ENCODE data around the gene ARHGAP44. TPM values are rescaled to one million over a fixed set of nuclear protein-coding genes. Genes with fewer than 3 reads are reported as not detected.

Gene ARHGAP44
- polyA plus RNA-seq, 4 donors, result 7.1 to 9.0 (median 7.5) TPM

- DNase-seq (ENCODE audit: low read depth in 4 of 4, low spot score in 3 of 4), result no peak
Measured at GRCh38 chr17:12883472-12883871, 94.2 kb downstream of the ARHGAP44 start.

- no peak for DNase-seq (ENCODE audit: low read depth in 4 of 4, low spot score in 3 of 4)
Measured at GRCh38 chr17:12887088-12887487, 97.8 kb downstream of the ARHGAP44 start.

- DNase-seq (ENCODE audit: low read depth in 4 of 4, low spot score in 3 of 4), result no peak
Measured at GRCh38 chr17:12896180-12896785, 107.0 kb downstream of the ARHGAP44 start.

- no peak for DNase-seq (ENCODE audit: low read depth in 4 of 4, low spot score in 3 of 4)
Measured at GRCh38 chr17:12898110-12898509, 108.8 kb downstream of the ARHGAP44 start.

- no peak for DNase-seq (ENCODE audit: low read depth in 4 of 4, low spot score in 3 of 4)
Measured at GRCh38 chr17:12899604-12900003, 110.3 kb downstream of the ARHGAP44 start.

GRCh38 chr17:12900474-12900873 is 111.2 kb downstream of the ARHGAP44 start:
- DNase-seq (ENCODE audit: low read depth in 4 of 4, low spot score in 3 of 4), result no peak

GRCh38 chr17:12902046-12902445 is 112.7 kb downstream of the ARHGAP44 start:
- no peak for DNase-seq (ENCODE audit: low read depth in 4 of 4, low spot score in 3 of 4)

GRCh38 chr17:12907477-12907876 is 118.2 kb downstream of the ARHGAP44 start:
- no peak for DNase-seq (ENCODE audit: low read depth in 4 of 4, low spot score in 3 of 4)

- DNase-seq (ENCODE audit: low read depth in 4 of 4, low spot score in 3 of 4), result no peak
Measured at GRCh38 chr17:12909046-12909445, 119.7 kb downstream of the ARHGAP44 start.

- no peak for DNase-seq (ENCODE audit: low read depth in 4 of 4, low spot score in 3 of 4)
Measured at GRCh38 chr17:12909511-12909910, 120.2 kb downstream of the ARHGAP44 start.

- no peak for DNase-seq (ENCODE audit: low read depth in 4 of 4, low spot score in 3 of 4)
Measured at GRCh38 chr17:12911239-12911638, 121.9 kb downstream of the ARHGAP44 start.

GRCh38 chr17:12917399-12917798 is 128.1 kb downstream of the ARHGAP44 start:
- DNase-seq (ENCODE audit: low read depth in 4 of 4, low spot score in 3 of 4), result no peak

GRCh38 chr17:12918142-12918541 is 128.8 kb downstream of the ARHGAP44 start:
- no peak for DNase-seq (ENCODE audit: low read depth in 4 of 4, low spot score in 3 of 4)

GRCh38 chr17:12922120-12922519 is 132.8 kb downstream of the ARHGAP44 start:
- DNase-seq (ENCODE audit: low read depth in 4 of 4, low spot score in 3 of 4), result no peak

- no peak for DNase-seq (ENCODE audit: low read depth in 4 of 4, low spot score in 3 of 4)
Measured at GRCh38 chr17:12924614-12925013, 135.3 kb downstream of the ARHGAP44 start.

GRCh38 chr17:12927001-12927400 is 137.7 kb downstream of the ARHGAP44 start:
- DNase-seq (ENCODE audit: low read depth in 4 of 4, low spot score in 3 of 4), result no peak

GRCh38 chr17:12927541-12928425 is 138.5 kb downstream of the ARHGAP44 start:
- peak; percentile 12 to 25 (median 18) for DNase-seq (ENCODE audit: low read depth in 4 of 4, low spot score in 3 of 4)

- no peak for DNase-seq (ENCODE audit: low read depth in 4 of 4, low spot score in 3 of 4)
Measured at GRCh38 chr17:12928736-12929135, 139.4 kb downstream of the ARHGAP44 start.

GRCh38 chr17:12936501-12936900 is 147.2 kb downstream of the ARHGAP44 start:
- no peak for DNase-seq (ENCODE audit: low read depth in 4 of 4, low spot score in 3 of 4)

GRCh38 chr17:12940699-12941098 is 151.4 kb downstream of the ARHGAP44 start:
- no peak for DNase-seq (ENCODE audit: low read depth in 4 of 4, low spot score in 3 of 4)

- DNase-seq (ENCODE audit: low read depth in 4 of 4, low spot score in 3 of 4), result no peak
Measured at GRCh38 chr17:12947047-12947446, 157.7 kb downstream of the ARHGAP44 start.

- DNase-seq (ENCODE audit: low read depth in 4 of 4, low spot score in 3 of 4), result no peak
Measured at GRCh38 chr17:12952012-12952411, 162.7 kb downstream of the ARHGAP44 start.

Measured in left renal pelvis (tissue), 4 donors.